ENCODE measurements around the gene RASGRP1. TPM values are rescaled to one million over a fixed set of nuclear protein-coding genes. Genes with fewer than 3 reads are reported as not detected.

The RASGRP1 gene
- total RNA-seq, 1 experiment from 2014 or later: 15.1 TPM

- H3K27me3 Mint-ChIP-seq (ENCODE audit: unreplicated experiment): no peaks in the 10 kb centered on the region
- H3K36me3 Mint-ChIP-seq (ENCODE audit: insufficient read depth, unreplicated experiment): no peaks in the 10 kb centered on the region
- no peak overlapping the region for H3K4me3 Mint-ChIP-seq (ENCODE audit: low read depth, unreplicated experiment)
- BruUV-seq (replicated peaks): no TSS peak
- no peaks in the 10 kb centered on the region for H3K4me1 Mint-ChIP-seq (ENCODE audit: low read depth, unreplicated experiment)
- CTCF ChIA-PET: interaction anchor here (0.6 to 2.2 kb wide), 13 partner anchors 12 to 968 kb away, joined by 3 to 16 read pairs (median 4); partner anchors contain the start of gene FAM98B
- no peak overlapping the region for H3K27ac Mint-ChIP-seq (ENCODE audit: unreplicated experiment)
- intact Hi-C loops (cut with micrococcal nuclease; ENCODE audit: unreplicated experiment): loop anchor here (1.0 kb wide), 1 partner anchor 243 kb away; no protein-coding TSS in a partner anchor
- DNase-seq: peak; percentile 41
- no peaks in the 10 kb centered on the region for H3K9me3 Mint-ChIP-seq (ENCODE audit: low read depth, unreplicated experiment)
- TF ChIP-seq, protein P1, sequence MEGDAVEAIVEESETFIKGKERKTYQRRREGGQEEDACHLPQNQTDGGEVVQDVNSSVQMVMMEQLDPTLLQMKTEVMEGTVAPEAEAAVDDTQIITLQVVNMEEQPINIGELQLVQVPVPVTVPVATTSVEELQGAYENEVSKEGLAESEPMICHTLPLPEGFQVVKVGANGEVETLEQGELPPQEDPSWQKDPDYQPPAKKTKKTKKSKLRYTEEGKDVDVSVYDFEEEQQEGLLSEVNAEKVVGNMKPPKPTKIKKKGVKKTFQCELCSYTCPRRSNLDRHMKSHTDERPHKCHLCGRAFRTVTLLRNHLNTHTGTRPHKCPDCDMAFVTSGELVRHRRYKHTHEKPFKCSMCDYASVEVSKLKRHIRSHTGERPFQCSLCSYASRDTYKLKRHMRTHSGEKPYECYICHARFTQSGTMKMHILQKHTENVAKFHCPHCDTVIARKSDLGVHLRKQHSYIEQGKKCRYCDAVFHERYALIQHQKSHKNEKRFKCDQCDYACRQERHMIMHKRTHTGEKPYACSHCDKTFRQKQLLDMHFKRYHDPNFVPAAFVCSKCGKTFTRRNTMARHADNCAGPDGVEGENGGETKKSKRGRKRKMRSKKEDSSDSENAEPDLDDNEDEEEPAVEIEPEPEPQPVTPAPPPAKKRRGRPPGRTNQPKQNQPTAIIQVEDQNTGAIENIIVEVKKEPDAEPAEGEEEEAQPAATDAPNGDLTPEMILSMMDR (IDR thresholded peaks at IDR 0.05; ENCODE audit: unreplicated experiment): peak; percentile 45
Observed at GRCh38 chr15:38440353-38441129, 124.1 kb downstream of the RASGRP1 start.

Other genes starting within 250 kb of the RASGRP1 start
- gene FAM98B, start 110.7 kb downstream of the RASGRP1 start, total RNA-seq (2022): 13.4 and 20.5 TPM in 2 replicates

Measured in Calu3 (cell line).